NCI-H526 (cell line): ENCODE results near the gene STRN.
"Not testable (repeated sequence)": the region's sequence is repeated elsewhere in the genome, so short reads cannot be mapped to it uniquely, and the experiment has no call there.

Experiments
- DNase-seq, 2 experiments: peaks; one replicate each; lab custom pipeline; 2025; lab: John Stamatoyannopoulos, UW

STRN gene

GRCh38 chr2:36834731-36835524 lies 131.4 kb downstream of the STRN start:
- no peak for DNase-seq

- no peak for DNase-seq
Measured at GRCh38 chr2:36834203-36834602, 132.1 kb downstream of the STRN start.

- no peak for DNase-seq
Measured at GRCh38 chr2:36831185-36831584, 135.2 kb downstream of the STRN start.

- DNase-seq, result not testable (repeated sequence)
Measured at GRCh38 chr2:36824683-36825082, 141.7 kb downstream of the STRN start.

GRCh38 chr2:36824273-36824672 lies 142.1 kb downstream of the STRN start:
- DNase-seq, result no peak

GRCh38 chr2:36823862-36824261 lies 142.5 kb downstream of the STRN start:
- no peak for DNase-seq

- peak; percentile 86 to 93 for DNase-seq
Measured at GRCh38 chr2:36820942-36821605, 145.3 kb downstream of the STRN start.

GRCh38 chr2:36819095-36819711 lies 147.1 kb downstream of the STRN start:
- peak in 1 of 2 experiments; percentile 14 for DNase-seq

- DNase-seq, result no peak
Measured at GRCh38 chr2:36818542-36818941, 147.8 kb downstream of the STRN start.

- DNase-seq, result peak in 1 of 2 experiments; percentile 16
Measured at GRCh38 chr2:36812196-36812595, 154.1 kb downstream of the STRN start.

- no peak for DNase-seq
Measured at GRCh38 chr2:36811071-36811470, 155.3 kb downstream of the STRN start.

GRCh38 chr2:36809069-36809445 lies 157.3 kb downstream of the STRN start:
- DNase-seq, result no peak

GRCh38 chr2:36808386-36809068 lies 157.8 kb downstream of the STRN start:
- DNase-seq, result no peak

GRCh38 chr2:36807223-36807886 lies 159.0 kb downstream of the STRN start:
- no peak for DNase-seq

- DNase-seq, result no peak
Measured at GRCh38 chr2:36805635-36806224, 160.6 kb downstream of the STRN start.

- no peak for DNase-seq
Measured at GRCh38 chr2:36802952-36803351, 163.4 kb downstream of the STRN start.

GRCh38 chr2:36801088-36801487 lies 165.2 kb downstream of the STRN start:
- no peak for DNase-seq

GRCh38 chr2:36800381-36800780 lies 166.0 kb downstream of the STRN start:
- no peak for DNase-seq

GRCh38 chr2:36798724-36799123 lies 167.6 kb downstream of the STRN start:
- DNase-seq, result no peak

GRCh38 chr2:36797324-36798070 lies 168.8 kb downstream of the STRN start:
- no peak for DNase-seq
